Right ventricle myocardium inferior (tissue), 1 donor: ENCODE measurements around the gene DNAJC27. TPM values are rescaled to one million over a fixed set of nuclear protein-coding genes. Genes with fewer than 3 reads are reported as not detected.

Experiments used
- total RNA-seq: library from RNA; stranded (reverse); fragmentation: NEBNext Ultra II Directional; extraction: Animal tissue kit (Norgen Biotek cat#: 25700); gene quantifications from one replicate; pipeline ENCODE4 v1.2.1, GENCODE V29; 2021
- donor health status: DM: no; HTN: yes; CAD: no; lungs with severe emphysema.

DNAJC27 gene
- total RNA-seq, 1 donor from 2014 or later, result 9.8 TPM

Other genes starting within 250 kb of the DNAJC27 start
- gene PTRHD1, start 178.6 kb downstream of the DNAJC27 start, total RNA-seq, result 33.4 TPM
- 3.0 TPM for gene CENPO, start 178.5 kb downstream of the DNAJC27 start, total RNA-seq
- 26.7 TPM for gene ADCY3, start 51.7 kb downstream of the DNAJC27 start, total RNA-seq
- 4.1 TPM for gene EFR3B, start 70.1 kb upstream of the DNAJC27 start, total RNA-seq
- gene POMC, start 196.6 kb upstream of the DNAJC27 start, total RNA-seq, result 9.1 TPM